Neuron (in vitro differentiated cells): ENCODE data around the gene SH3RF2.
"Not testable (repeated sequence)": the region's sequence is repeated elsewhere in the genome, so short reads cannot be mapped to it uniquely, and the experiment has no call there.

Experiments used
- H2AFZ ChIP-seq: one replicate; pipeline ENCODE4 v1.6.1; 2013; ENCODE audit warnings: low read depth, mild to moderate bottlenecking, inconsistent platforms, low read length, moderate library complexity
- H3K27me3 ChIP-seq: one replicate; pipeline ENCODE4 v1.6.1; 2013; ENCODE audit warnings: low read length; ENCODE audit not compliant: insufficient read depth
- H3K36me3 ChIP-seq: one replicate; pipeline ENCODE4 v1.6.1; 2013; ENCODE audit warnings: low read length; ENCODE audit not compliant: insufficient read depth
- H3K4me1 ChIP-seq: one replicate; pipeline ENCODE4 v1.6.1; 2013; ENCODE audit warnings: low read length; ENCODE audit not compliant: insufficient read depth
- H3K4me3 ChIP-seq: 2 replicates; pipeline ENCODE4 v1.5.1; 2013; ENCODE audit warnings: mild to moderate bottlenecking, low read length, moderate library complexity
- H3K9me3 ChIP-seq: one replicate; pipeline ENCODE4 v1.6.1; 2013; ENCODE audit warnings: low read length

Gene SH3RF2

GRCh38 chr5:145946112-145946861 lies 9.9 kb downstream of the SH3RF2 start:
- Histone ChIP-seq H3K27me3 (no peaks in the 10 kb centered on the region), H3K4me1 (no peaks in the 10 kb centered on the region), H3K4me3 (no peak overlapping the region), H2AFZ (no peak overlapping the region), H3K36me3 (no peaks in the 10 kb centered on the region), H3K9me3 (no peaks in the 10 kb centered on the region)

GRCh38 chr5:145947581-145947980 lies 11.2 kb downstream of the SH3RF2 start:
- Histone ChIP-seq H2AFZ (no peak overlapping the region), H3K4me1 (no peaks in the 10 kb centered on the region), H3K36me3 (no peaks in the 10 kb centered on the region), H3K9me3 (no peaks in the 10 kb centered on the region), H3K4me3 (no peak overlapping the region), H3K27me3 (no peaks in the 10 kb centered on the region)

- Histone ChIP-seq H3K4me1 (no peaks in the 10 kb centered on the region), H3K9me3 (no peaks in the 10 kb centered on the region), H3K4me3 (no peak overlapping the region), H3K27me3 (no peaks in the 10 kb centered on the region), H3K36me3 (no peaks in the 10 kb centered on the region), H2AFZ (no peak overlapping the region)
These were observed 11.7 kb downstream of the SH3RF2 start for GRCh38 chr5:145948047-145948446.

- no peak overlapping the region for H2AFZ ChIP-seq
- no peaks in the 10 kb centered on the region for H3K4me1 ChIP-seq
- H3K27me3 ChIP-seq = no peaks in the 10 kb centered on the region
- H3K36me3 ChIP-seq = no peaks in the 10 kb centered on the region
- no peaks in the 10 kb centered on the region for H3K9me3 ChIP-seq
- no peak overlapping the region for H3K4me3 ChIP-seq
These were observed 12.5 kb downstream of the SH3RF2 start for GRCh38 chr5:145948921-145949320.

- no peak overlapping the region for H2AFZ ChIP-seq
- H3K36me3 ChIP-seq = no peaks in the 10 kb centered on the region
- H3K27me3 ChIP-seq = no peaks in the 10 kb centered on the region
- H3K4me3 ChIP-seq = no peak overlapping the region
- H3K9me3 ChIP-seq = no peaks in the 10 kb centered on the region
- H3K4me1 ChIP-seq = no peaks in the 10 kb centered on the region
These were observed 13.1 kb downstream of the SH3RF2 start for GRCh38 chr5:145949474-145949873.

- Histone ChIP-seq H3K27me3 (no peaks in the 10 kb centered on the region), H3K9me3 (no peaks in the 10 kb centered on the region), H2AFZ (no peak overlapping the region), H3K36me3 (no peaks in the 10 kb centered on the region), H3K4me1 (no peaks in the 10 kb centered on the region), H3K4me3 (no peak overlapping the region)
These were observed 14.7 kb downstream of the SH3RF2 start for GRCh38 chr5:145951071-145951470.

GRCh38 chr5:145953202-145953601 lies 16.8 kb downstream of the SH3RF2 start:
- Histone ChIP-seq H3K9me3 (no peaks in the 10 kb centered on the region), H2AFZ (no peak overlapping the region), H3K4me1 (no peaks in the 10 kb centered on the region), H3K27me3 (peaks cover 2% of the 10 kb centered on the region), H3K36me3 (no peaks in the 10 kb centered on the region), H3K4me3 (no peak overlapping the region)

GRCh38 chr5:145954140-145954539 lies 17.8 kb downstream of the SH3RF2 start:
- not testable (repeated sequence) for H3K36me3 ChIP-seq, H3K4me3 ChIP-seq, H3K9me3 ChIP-seq

GRCh38 chr5:145957388-145957787 lies 21.0 kb downstream of the SH3RF2 start:
- Histone ChIP-seq H3K36me3 (no peaks in the 10 kb centered on the region), H3K9me3 (no peaks in the 10 kb centered on the region), H3K4me3 (no peak overlapping the region), H3K27me3 (peaks cover 3% of the 10 kb centered on the region), H2AFZ (no peak overlapping the region), H3K4me1 (no peaks in the 10 kb centered on the region)

More at GRCh38 chr5:145954140-145954539, 17.8 kb downstream of the SH3RF2 start:
- not testable (repeated sequence) for H3K27me3 ChIP-seq, H3K4me1 ChIP-seq, H2AFZ ChIP-seq

GRCh38 chr5:145958436-145958835 lies 22.1 kb downstream of the SH3RF2 start:
- Histone ChIP-seq H2AFZ (no peak overlapping the region), H3K27me3 (peaks cover 3% of the 10 kb centered on the region), H3K4me3 (no peak overlapping the region), H3K9me3 (no peaks in the 10 kb centered on the region), H3K4me1 (no peaks in the 10 kb centered on the region), H3K36me3 (no peaks in the 10 kb centered on the region)

- Histone ChIP-seq H3K9me3 (no peaks in the 10 kb centered on the region), H3K4me3 (no peak overlapping the region), H3K36me3 (no peaks in the 10 kb centered on the region), H3K4me1 (no peaks in the 10 kb centered on the region), H3K27me3 (peaks cover 3% of the 10 kb centered on the region), H2AFZ (no peak overlapping the region)
These were observed 23.8 kb downstream of the SH3RF2 start for GRCh38 chr5:145960166-145960565.

- Histone ChIP-seq H3K4me1 (no peaks in the 10 kb centered on the region), H3K4me3 (no peak overlapping the region), H3K27me3 (peaks cover 3% of the 10 kb centered on the region), H3K36me3 (no peaks in the 10 kb centered on the region), H2AFZ (no peak overlapping the region), H3K9me3 (no peaks in the 10 kb centered on the region)
These were observed 24.6 kb downstream of the SH3RF2 start for GRCh38 chr5:145960848-145961600.

GRCh38 chr5:145962001-145962400 lies 25.6 kb downstream of the SH3RF2 start:
- H3K9me3 ChIP-seq = no peaks in the 10 kb centered on the region
- no peak overlapping the region for H2AFZ ChIP-seq
- no peaks in the 10 kb centered on the region for H3K4me1 ChIP-seq
- H3K27me3 ChIP-seq = peaks cover 3% of the 10 kb centered on the region
- no peaks in the 10 kb centered on the region for H3K36me3 ChIP-seq
- H3K4me3 ChIP-seq = no peak overlapping the region
